Neural cell (in vitro differentiated cells): ENCODE data around the gene RNU6-9. TPM values are rescaled to one million over a fixed set of nuclear protein-coding genes. Genes with fewer than 3 reads are reported as not detected.
"Not testable (repeated sequence)": the region's sequence is repeated elsewhere in the genome, so short reads cannot be mapped to it uniquely, and the experiment has no call there.

ENCODE experiments used
- H2AFZ ChIP-seq: fragments of 200-600, 300-800 bp; sonication (generic), shearing (Covaris generic); 2 replicates; pipeline ENCODE4 v1.6.0; 2014; ENCODE audit warnings: low read depth, mild to moderate bottlenecking, antibody characterized with exemption, low read length, moderate library complexity
- H3F3A ChIP-seq: fragments of 200-600 bp; shearing (Covaris generic); 2 replicates; pipeline ENCODE4 v1.6.1; 2016; ENCODE audit warnings: mild to moderate bottlenecking, moderate library complexity, mixed read lengths, antibody characterized with exemption, low read length; ENCODE audit not compliant: insufficient read depth, poor library complexity, severe bottlenecking
- H3K27ac ChIP-seq: fragments of 200-600, 300-800 bp; sonication (generic), shearing (Covaris generic); 2 replicates; pipeline ENCODE4 v1.5.1; 2014; ENCODE audit warnings: mild to moderate bottlenecking, low read length, moderate library complexity
- H3K27me3 ChIP-seq: fragments of 300-800, 200-600 bp; sonication (generic), shearing (Covaris generic); 2 replicates; pipeline ENCODE4 v1.6.0; 2014; ENCODE audit warnings: mild to moderate bottlenecking, low read depth, low read length, moderate library complexity; ENCODE audit not compliant: insufficient read depth
- H3K36me3 ChIP-seq: fragments of 300-800, 200-600 bp; sonication (generic), shearing (Covaris generic); 2 replicates; pipeline ENCODE4 v1.5.1; 2014; ENCODE audit warnings: mild to moderate bottlenecking, antibody characterized with exemption, low read length, moderate library complexity; ENCODE audit not compliant: insufficient read depth
- H3K4me2 ChIP-seq: fragments of 300-800, 200-600 bp; sonication (generic), shearing (Covaris generic); 2 replicates; pipeline ENCODE4 v1.6.0; 2014; ENCODE audit warnings: mild to moderate bottlenecking, low read length
- H3K4me3 ChIP-seq: fragments of 300-800, 200-600 bp; sonication (generic), shearing (Covaris generic); 2 replicates; pipeline ENCODE4 v1.5.1; 2014; ENCODE audit warnings: mild to moderate bottlenecking, low read length, moderate library complexity
- H3K79me2 ChIP-seq: fragments of 200-600 bp; shearing (Covaris generic); replicated peaks from 2 replicates; pipeline ENCODE4 v1.6.0; 2014; ENCODE audit warnings: mild to moderate bottlenecking, low read length, moderate library complexity; ENCODE audit not compliant: insufficient read depth
- H3K9ac ChIP-seq: fragments of 300-800, 200-600 bp; sonication (generic), shearing (Covaris generic); 2 replicates; pipeline ENCODE4 v1.6.1; 2016; ENCODE audit warnings: mild to moderate bottlenecking, low read length, mixed read lengths
- H3K9me2 ChIP-seq: fragments of 200-600 bp; shearing (Covaris generic); 2 replicates; pipeline ENCODE4 v1.6.1; 2016; ENCODE audit warnings: mild to moderate bottlenecking, low read length, mixed read lengths; ENCODE audit not compliant: insufficient read depth
- H3K9me3 ChIP-seq: fragments of 200-600, 300-800 bp; sonication (generic), shearing (Covaris generic); 2 replicates; pipeline ENCODE4 v1.6.1; 2016; ENCODE audit warnings: mild to moderate bottlenecking, mixed run types, low read length, moderate library complexity, mixed read lengths
- H4K20me1 ChIP-seq: fragments of 200-600 bp; shearing (Covaris generic); 2 replicates; pipeline ENCODE4 v1.6.1; 2016; ENCODE audit warnings: mild to moderate bottlenecking, mixed run types; ENCODE audit not compliant: insufficient read depth
- CTCF ChIP-seq: fragments of 450-650 bp; IDR thresholded peaks from 2 replicates; pipeline ENCODE4 v1.5.1; 2014; ENCODE audit warnings: antibody characterized with exemption, mild to moderate bottlenecking, moderate library complexity; ENCODE audit not compliant: poor library complexity, severe bottlenecking
- EP300 ChIP-seq: fragments of 450-650 bp; conservative IDR thresholded peaks from 2 replicates; pipeline ENCODE4 v1.6.1; 2014; ENCODE audit warnings: antibody characterized with exemption, mild to moderate bottlenecking, moderate library complexity; ENCODE audit not compliant: poor library complexity, severe bottlenecking
- EZH2 ChIP-seq: fragments of 200-600, 300-800 bp; shearing (Covaris generic), sonication (generic); IDR thresholded peaks from 2 replicates; pipeline ENCODE4 v1.6.1; 2014; ENCODE audit warnings: antibody characterized with exemption, low read length, borderline replicate concordance, mild to moderate bottlenecking; ENCODE audit not compliant: insufficient read depth, poor library complexity, severe bottlenecking
- MXI1 ChIP-seq: fragments of 450-650 bp; conservative IDR thresholded peaks from 2 replicates; pipeline ENCODE4 v1.6.1; 2014; ENCODE audit warnings: antibody characterized with exemption, mild to moderate bottlenecking; ENCODE audit not compliant: poor library complexity, severe bottlenecking
- POLR2AphosphoS5 ChIP-seq: IDR thresholded peaks from 2 replicates; pipeline ENCODE4 v1.6.1; 2012
- RAD21 ChIP-seq: fragments of 450-650 bp; conservative IDR thresholded peaks from 2 replicates; pipeline ENCODE4 v1.6.1; 2014; ENCODE audit warnings: antibody characterized with exemption, mild to moderate bottlenecking, moderate library complexity
- REST ChIP-seq: IDR thresholded peaks from 2 replicates; pipeline ENCODE4 v1.6.1; 2012; ENCODE audit warnings: borderline replicate concordance
- SMC3 ChIP-seq: fragments of 450-650 bp; conservative IDR thresholded peaks from 2 replicates; pipeline ENCODE4 v1.6.1; 2014; ENCODE audit warnings: antibody characterized with exemption, mild to moderate bottlenecking, moderate library complexity; ENCODE audit not compliant: poor library complexity
- TAF1 ChIP-seq: IDR thresholded peaks from 2 replicates; pipeline ENCODE4 v1.6.1; 2012; ENCODE audit warnings: low read depth
- polyA plus RNA-seq: library from polyadenylated mRNA; depleted of rRNA; stranded (reverse); fragments of >200 nt; gene quantifications from 2 replicates; pipeline ENCODE4 v1.2.3, GENCODE V29; 2014

RNU6-9 gene
- polyA plus RNA-seq, 1 donor from 2014 or later: not detected

GRCh38 chr19:876089-876488 is 17.2 kb upstream of the RNU6-9 start:
- Histone ChIP-seq H3K79me2 (no peaks in the 10 kb centered on the region), H2AFZ (no peak overlapping the region), H3K27me3 (no peaks in the 10 kb centered on the region), H3F3A (no peaks in the 10 kb centered on the region), H3K36me3 (peaks cover 2% of the 10 kb centered on the region), H3K9me2 (no peaks in the 10 kb centered on the region), H3K4me2 (no peak overlapping the region), H3K9me3 (no peaks in the 10 kb centered on the region), H3K9ac (no peak overlapping the region), H3K4me3 (no peak overlapping the region), H4K20me1 (no peaks in the 10 kb centered on the region), H3K27ac (no peak overlapping the region)
- TF ChIP-seq TAF1: no peak
- TF ChIP-seq EZH2: no peak
- no peak for TF ChIP-seq RAD21
- no peak for TF ChIP-seq MXI1
- no peak for TF ChIP-seq EP300
- no peak for TF ChIP-seq SMC3
- no peak for TF ChIP-seq CTCF
- no peak for TF ChIP-seq POLR2AphosphoS5
- no peak for TF ChIP-seq REST

GRCh38 chr19:876780-877314 is 16.4 kb upstream of the RNU6-9 start:
- peaks cover 5% of the 10 kb centered on the region for H3K36me3 ChIP-seq

GRCh38 chr19:877992-878660 is 15.2 kb upstream of the RNU6-9 start:
- not testable (repeated sequence) for H4K20me1 ChIP-seq, H3K36me3 ChIP-seq, H3K4me2 ChIP-seq, H3K9me2 ChIP-seq, H3K79me2 ChIP-seq, H3K27me3 ChIP-seq, H3K9me3 ChIP-seq, H3F3A ChIP-seq, H3K4me3 ChIP-seq, H2AFZ ChIP-seq, H3K27ac ChIP-seq, H3K9ac ChIP-seq

More at GRCh38 chr19:876780-877314, 16.4 kb upstream of the RNU6-9 start:
- Histone ChIP-seq H3K9me2 (no peaks in the 10 kb centered on the region), H3K27ac (no peak overlapping the region), H3K4me3 (no peak overlapping the region), H4K20me1 (no peaks in the 10 kb centered on the region), H3F3A (no peaks in the 10 kb centered on the region), H3K27me3 (no peaks in the 10 kb centered on the region), H3K79me2 (no peaks in the 10 kb centered on the region), H2AFZ (no peak overlapping the region), H3K9me3 (no peaks in the 10 kb centered on the region), H3K4me2 (no peak overlapping the region), H3K9ac (no peak overlapping the region)
- TF ChIP-seq EP300 (no peak), MXI1 (no peak), CTCF (no peak)

- not testable (repeated sequence) for H4K20me1 ChIP-seq, H3K27ac ChIP-seq, H3K9me2 ChIP-seq, H3K36me3 ChIP-seq, H2AFZ ChIP-seq, H3K27me3 ChIP-seq, H3F3A ChIP-seq, H3K79me2 ChIP-seq, H3K9ac ChIP-seq, H3K9me3 ChIP-seq, H3K4me3 ChIP-seq, H3K4me2 ChIP-seq
Observed at GRCh38 chr19:878751-879561, 14.3 kb upstream of the RNU6-9 start.
